Heart left ventricle (tissue), 16 donors: ENCODE results near the gene CBX7. TPM values are rescaled to one million over a fixed set of nuclear protein-coding genes. Genes with fewer than 3 reads are reported as not detected.

ENCODE experiments used
- ATAC-seq, 4 donors: fragments of 200-7000 bp; cut with Tn5 transposase; one replicate each; pipeline ENCODE4 v1.9.1; 2020 to 2022; ENCODE audit warnings: moderate library complexity in 4 of 4, mild to moderate bottlenecking in 3 of 4, moderate number of reproducible peaks in 1 of 4
- DNase-seq, 5 donors: peaks; one replicate each; pipeline ENCODE4 v3.0.0-alpha.2; 2020
- H3K27ac ChIP-seq, 12 donors: fragments of 200-600 bp; sonication (generic) in 4 of 12; one replicate each; pipeline versions ENCODE4 v1.5.0 to v1.8.0; 2016 to 2022; ENCODE audit warnings: mild to moderate bottlenecking in 2 of 12
- H3K27me3 ChIP-seq, 9 donors: fragments of 200-600 bp; sonication (generic) in 2 of 9; one replicate each; pipeline versions ENCODE4 v1.5.1 to v1.8.0; 2016 to 2022; ENCODE audit warnings: mild to moderate bottlenecking in 3 of 9
- H3K36me3 ChIP-seq, 9 donors: fragments of 200-600 bp; sonication (generic) in 2 of 9; one replicate each; pipeline versions ENCODE4 v1.5.0 to v1.8.0; 2018 to 2022; ENCODE audit warnings: mild to moderate bottlenecking in 2 of 9
- H3K4me1 ChIP-seq, 12 donors: fragments of 200-600 bp; sonication (generic) in 4 of 12; one replicate each; pipeline versions ENCODE4 v1.5.0 to v1.8.0; 2016 to 2022; ENCODE audit warnings: mild to moderate bottlenecking in 3 of 12
- H3K4me3 ChIP-seq, 12 donors: fragments of 200-600 bp; sonication (generic) in 4 of 12; one replicate each; pipeline versions ENCODE4 v1.5.0 to v1.8.0; 2017 to 2022; ENCODE audit warnings: mild to moderate bottlenecking in 9 of 12, moderate library complexity in 4 of 12
- H3K9me3 ChIP-seq, 12 donors: fragments of 200-600 bp; sonication (generic) in 4 of 12; one replicate each; pipeline versions ENCODE4 v1.5.0 to v1.8.0; 2016 to 2022; ENCODE audit warnings: mild to moderate bottlenecking in 1 of 12
- POLR2A ChIP-seq, 2 donors: fragments of 450-650 bp; IDR thresholded peaks; one replicate each; pipeline ENCODE4 v1.6.1; 2017; ENCODE audit warnings: antibody characterized with exemption in 2 of 2, mild to moderate bottlenecking in 2 of 2, moderate library complexity in 2 of 2
- WGBS, 4 donors: extraction: QIAGEN DNeasy Blood & Tissue Kit in 2 of 4; methylation state at CpG; one replicate each; pipeline versions ENCODE4 v1.1.5 to v1.1.7; 2013 to 2018; 5-methylcytosine and 5-hydroxymethylcytosine counted together
- intact Hi-C, 10 donors: fragments of 100-400 bp; cut with DNase I; formaldehyde crosslinking; loops; one replicate each; pipeline versions ENCODE4 v1.11.1 to v1.14.2; 2022
- polyA plus RNA-seq, 2 donors: library from polyadenylated mRNA; stranded (reverse); fragments of 200-250 nt; gene quantifications; one replicate each; pipeline ENCODE4 v1.2.3, GENCODE V29; 2013
- total RNA-seq, 9 donors: library from RNA; depleted of rRNA in 2 of 9; stranded (reverse); fragments of >200 nt in 2 of 9; fragmentation: NEBNext Ultra II Directional in 3 of 9; extraction: Animal tissue kit (Norgen Biotek cat#: 25700) in 3 of 9; gene quantifications; one replicate each; pipeline versions ENCODE4 v1.1.0 to v1.2.4, GENCODE V29; 2016 to 2023
- TF ChIP-seq, protein P1 (sequence below), 12 donors: fragments of 200-600 bp; sonication (generic) in 4 of 12; IDR thresholded peaks; one replicate each; pipeline versions ENCODE4 v1.5.0 to v1.8.0; 2018 to 2022; ENCODE audit warnings: antibody characterized with exemption in 12 of 12, mild to moderate bottlenecking in 5 of 12
- donor health status: ischemic (EF 13 %, LVEDD 7.1; RV severe dilation, severe dysfunction).
- donor health status: healthy with polysubstance abuse.
- donor health status: DM: no; HTN: yes; CAD: no.
- donor health status: DM: no; HTN: no; CAD: no.
- donor health status: ischemic (EF 25% LVEDD 6.9; RV normal size, moderate dysfunction).
- donor health status: ischemic (EF 25% LVEDD 5.7; RV mildly dilated, moderate dysfunction).
- donor health status: healthy.
- donor health status: DM: yes; HTN: yes; CAD: no.
- donor health status: ischemic (EF 35%, LVEDD 5.7; RV mildly dilated, moderate dysfunction).
- donor health status: nonischemic (EF 11% LVEDD 7.7; RV severe dilation, severe dysfunction).
- donor health status: DM: yes; HTN: yes; CAD: no.
- donor health status: PGD.
- donor health status: ischemic (EF 29% LVEDD 5.4; RV normal size, mild dysfunction).
- donor health status: nonischemic (EF 23%, LVEDD 6.1; RV moderate dilation, normal function).

Gene CBX7
- total and polyA plus RNA-seq, 11 donors = 48.3 to 187 (median 69.8) TPM

DNA sequence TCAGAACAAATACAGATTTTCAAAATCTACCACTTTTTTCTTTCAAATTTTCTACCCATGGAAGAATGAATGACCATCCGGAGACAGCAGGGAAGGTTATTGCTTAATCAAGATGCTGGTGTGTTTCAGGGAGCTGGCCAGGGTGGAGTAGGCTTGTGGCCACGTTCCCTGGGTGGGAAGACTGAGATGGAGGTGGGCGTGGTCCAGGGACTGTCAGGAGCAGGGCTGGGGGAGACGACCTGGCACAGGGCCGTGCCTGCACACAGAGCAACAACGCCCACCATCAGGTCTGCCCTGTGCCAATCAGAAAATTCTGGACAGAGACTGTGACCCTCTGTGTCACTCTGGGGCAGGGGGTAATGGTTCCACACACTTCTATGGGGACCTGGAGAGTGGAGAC, 62.6 kb downstream of the CBX7 start:
- H3K36me3 ChIP-seq = peaks cover 0 to 5% (median 0%) of the 10 kb centered on the region in 9 donors
- H3K4me3 ChIP-seq = no peak overlapping the region
- H3K27me3 ChIP-seq = peaks cover 0 to 5% (median 0%) of the 10 kb centered on the region in 9 donors
- WGBS, 4 donors = 69 to 83% (median 78%) methylated on average over 6 of the region's 6 CpGs
- peak overlapping the region in 1 of 12 donors; percentile 87 for H3K27ac ChIP-seq
- intact Hi-C loops = no loop called here
- no peaks in the 10 kb centered on the region for H3K9me3 ChIP-seq
- TF ChIP-seq, protein P1, sequence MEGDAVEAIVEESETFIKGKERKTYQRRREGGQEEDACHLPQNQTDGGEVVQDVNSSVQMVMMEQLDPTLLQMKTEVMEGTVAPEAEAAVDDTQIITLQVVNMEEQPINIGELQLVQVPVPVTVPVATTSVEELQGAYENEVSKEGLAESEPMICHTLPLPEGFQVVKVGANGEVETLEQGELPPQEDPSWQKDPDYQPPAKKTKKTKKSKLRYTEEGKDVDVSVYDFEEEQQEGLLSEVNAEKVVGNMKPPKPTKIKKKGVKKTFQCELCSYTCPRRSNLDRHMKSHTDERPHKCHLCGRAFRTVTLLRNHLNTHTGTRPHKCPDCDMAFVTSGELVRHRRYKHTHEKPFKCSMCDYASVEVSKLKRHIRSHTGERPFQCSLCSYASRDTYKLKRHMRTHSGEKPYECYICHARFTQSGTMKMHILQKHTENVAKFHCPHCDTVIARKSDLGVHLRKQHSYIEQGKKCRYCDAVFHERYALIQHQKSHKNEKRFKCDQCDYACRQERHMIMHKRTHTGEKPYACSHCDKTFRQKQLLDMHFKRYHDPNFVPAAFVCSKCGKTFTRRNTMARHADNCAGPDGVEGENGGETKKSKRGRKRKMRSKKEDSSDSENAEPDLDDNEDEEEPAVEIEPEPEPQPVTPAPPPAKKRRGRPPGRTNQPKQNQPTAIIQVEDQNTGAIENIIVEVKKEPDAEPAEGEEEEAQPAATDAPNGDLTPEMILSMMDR (IDR thresholded peaks at IDR 0.05) = no peak
- TF ChIP-seq POLR2A (IDR thresholded peaks at IDR 0.05) = no peak
- DNase-seq (no peak), ATAC-seq (no peak)
- peaks cover 0 to 34% (median 0%) of the 10 kb centered on the region in 12 donors for H3K4me1 ChIP-seq

DNA sequence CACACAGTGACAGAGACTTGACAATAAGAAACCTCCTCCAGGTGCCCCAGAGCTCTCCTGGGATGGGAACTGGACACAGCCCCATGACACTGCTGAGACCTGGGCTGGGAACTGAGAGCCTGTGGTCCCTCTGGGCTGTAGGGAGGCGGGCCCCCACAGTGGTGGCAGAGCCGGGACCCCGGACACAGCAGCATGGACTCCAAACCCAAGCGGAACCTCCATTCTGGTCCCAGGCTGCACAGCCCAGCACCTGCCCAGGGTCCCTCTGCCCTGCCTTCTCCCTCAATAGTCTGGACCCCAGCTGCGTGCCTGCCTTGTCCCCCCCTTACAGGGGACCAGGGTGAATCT, 63.8 kb downstream of the CBX7 start:
- no peak overlapping the region for H3K4me3 ChIP-seq
- no peaks in the 10 kb centered on the region for H3K9me3 ChIP-seq
- intact Hi-C loops = no loop called here
- no peak for TF ChIP-seq POLR2A (IDR thresholded peaks at IDR 0.05)
- TF ChIP-seq, protein P1 (IDR thresholded peaks at IDR 0.05) = no peak
- peaks cover 0 to 5% (median 0%) of the 10 kb centered on the region in 9 donors for H3K27me3 ChIP-seq
- H3K4me1 ChIP-seq = peaks cover 0 to 31% (median 0%) of the 10 kb centered on the region in 12 donors
- ATAC-seq (no peak), DNase-seq (no peak)
- H3K36me3 ChIP-seq = peaks cover 0 to 5% (median 0%) of the 10 kb centered on the region in 9 donors
- 78 to 88% (median 84%) methylated on average over 5 of the region's 5 CpGs for WGBS, 4 donors
- H3K27ac ChIP-seq = no peak overlapping the region

DNA sequence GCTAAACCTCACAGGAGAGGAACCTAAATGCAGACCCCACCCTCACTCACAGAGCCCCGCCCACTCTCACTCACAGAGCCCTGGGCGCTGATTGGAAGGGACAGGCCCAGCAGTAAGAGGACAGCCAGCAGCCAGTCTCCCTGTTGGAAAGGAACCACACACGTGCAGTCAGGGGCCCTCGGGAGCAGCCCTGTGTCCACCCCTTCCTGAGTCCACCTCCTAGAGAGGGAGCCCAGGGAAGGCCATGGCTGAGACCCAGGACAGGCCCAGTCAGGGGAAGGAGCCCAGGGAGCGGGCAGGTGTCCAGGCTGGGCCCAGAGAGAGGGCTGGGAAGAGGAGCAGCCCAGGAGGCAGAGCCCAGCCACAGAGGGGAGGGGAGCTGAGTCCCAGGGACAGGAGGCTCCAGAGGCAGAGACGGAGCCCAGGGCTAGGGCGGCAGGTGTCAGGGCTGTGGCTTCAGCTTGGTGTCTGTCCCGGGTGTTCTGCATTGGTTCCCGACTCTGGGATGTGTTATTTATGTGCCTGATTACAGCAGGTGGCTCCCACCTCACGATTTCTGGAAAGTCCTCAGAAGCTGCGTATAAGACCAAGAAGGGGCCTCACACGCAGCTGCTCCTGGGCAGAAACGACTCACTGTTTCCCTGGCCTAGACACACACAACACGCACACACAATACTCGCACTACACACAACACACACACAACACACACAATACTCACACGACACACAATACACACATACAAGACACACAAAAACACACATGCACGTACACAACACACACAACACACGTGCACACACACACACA, 64.4 kb downstream of the CBX7 start:
- peak overlapping the region in 2 of 12 donors; percentile 11 to 15 for H3K27ac ChIP-seq
- H3K36me3 ChIP-seq = peaks cover 0 to 7% (median 0%) of the 10 kb centered on the region in 9 donors
- peaks cover 0 to 5% (median 0%) of the 10 kb centered on the region in 9 donors for H3K27me3 ChIP-seq
- ATAC-seq (peak; percentile 25 to 77 (median 72)), DNase-seq (peak in 3 of 5 donors; percentile 34 to 49 (median 44))
- H3K4me1 ChIP-seq = peaks cover 0 to 30% (median 0%) of the 10 kb centered on the region in 12 donors
- no peaks in the 10 kb centered on the region for H3K9me3 ChIP-seq
- TF ChIP-seq, protein P1 (IDR thresholded peaks at IDR 0.05) = no peak
- TF ChIP-seq POLR2A (IDR thresholded peaks at IDR 0.05) = no peak
- no peak overlapping the region for H3K4me3 ChIP-seq
- WGBS, 4 donors = 55 to 61% (median 57%) methylated on average over 17 to 18 of the region's 18 CpGs
- intact Hi-C loops = no loop called here

DNA sequence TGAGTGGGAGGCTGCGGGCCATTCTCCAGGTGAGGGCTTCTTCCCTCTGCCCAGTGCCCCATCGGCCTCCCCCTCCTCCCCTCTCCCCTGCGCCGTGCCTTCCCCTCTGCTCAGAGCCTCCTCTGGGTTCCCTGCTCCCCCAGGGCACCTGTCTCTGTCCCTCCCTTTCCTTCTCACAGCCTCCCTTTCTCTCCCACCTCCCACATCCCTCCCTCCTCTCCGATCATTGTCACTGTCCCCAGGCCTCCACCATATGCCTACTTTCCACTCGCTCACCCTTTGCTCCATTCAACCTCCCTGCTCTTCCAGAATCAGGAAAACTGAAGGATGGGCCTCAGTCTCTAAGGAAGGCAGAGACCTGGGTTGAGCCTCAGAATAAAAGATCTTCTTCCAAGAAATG, 65.4 kb downstream of the CBX7 start:
- H3K27ac ChIP-seq = no peak overlapping the region
- WGBS, 4 donors = 87 to 96% (median 93%) methylated on average over 6 of the region's 6 CpGs
- peaks cover 0 to 5% (median 0%) of the 10 kb centered on the region in 9 donors for H3K27me3 ChIP-seq
- intact Hi-C loops = no loop called here
- H3K4me1 ChIP-seq = peaks cover 0 to 20% (median 0%) of the 10 kb centered on the region in 12 donors
- H3K36me3 ChIP-seq = peaks cover 0 to 14% (median 0%) of the 10 kb centered on the region in 9 donors
- no peak for DNase-seq
- H3K9me3 ChIP-seq = no peaks in the 10 kb centered on the region
- ATAC-seq = no peak
- H3K4me3 ChIP-seq = no peak overlapping the region
- TF ChIP-seq, protein P1 (IDR thresholded peaks at IDR 0.05) = no peak
- TF ChIP-seq POLR2A (IDR thresholded peaks at IDR 0.05) = no peak
